CD4-positive, CD25-positive, alpha-beta regulatory T cell (primary cell): ENCODE data around the gene TMEM272. TPM values are rescaled to one million over a fixed set of nuclear protein-coding genes. Genes with fewer than 3 reads are reported as not detected.

Experiments used
- ATAC-seq, 2 donors: fragments of 150-1000 bp; cut with Tn5 transposase; one replicate each; pipeline ENCODE4 v1.10.0; 2021; ENCODE audit warnings: low read depth in 2 of 2, moderate number of reproducible peaks in 2 of 2, moderate library complexity in 1 of 2
- DNase-seq, 3 donors: peaks; one replicate each; pipeline versions ENCODE4 v3.0.0 to v3.0.0-alpha.2; 2012 to 2022; ENCODE audit warnings: mixed read lengths in 1 of 3
- H3K27ac ChIP-seq: one replicate; pipeline ENCODE4 v1.7.0; 2013; ENCODE audit warnings: mild to moderate bottlenecking, low read length; ENCODE audit not compliant: insufficient read depth, poor library complexity, severe bottlenecking
- H3K27me3 ChIP-seq: one replicate; pipeline ENCODE4 v1.7.0; 2013; ENCODE audit warnings: low read length; ENCODE audit not compliant: control insufficient read depth, insufficient read depth
- H3K36me3 ChIP-seq: one replicate; pipeline ENCODE4 v1.7.0; 2013; ENCODE audit warnings: mild to moderate bottlenecking, low read length, moderate library complexity; ENCODE audit not compliant: control insufficient read depth, insufficient read depth
- H3K4me1 ChIP-seq: 2 replicates; pipeline ENCODE4 v1.7.0; 2013; ENCODE audit warnings: mild to moderate bottlenecking, low read length; ENCODE audit not compliant: insufficient read depth, control insufficient read depth, poor library complexity, severe bottlenecking
- H3K4me3 ChIP-seq: one replicate; pipeline ENCODE4 v1.7.0; 2013; ENCODE audit warnings: low read depth, mild to moderate bottlenecking, low read length, moderate library complexity
- H3K9me3 ChIP-seq, 2 experiments: 1 replicate in 1 of 2; 2 replicates in 1 of 2; pipeline ENCODE4 v1.7.0; 2013; ENCODE audit warnings: low read length in 2 of 2, mild to moderate bottlenecking in 1 of 2, moderate library complexity in 1 of 2; ENCODE audit not compliant: control insufficient read depth in 2 of 2
- H3K27ac Mint-ChIP-seq, 3 donors: one replicate each; pipeline ENCODE4 v1.8.0; 2020 to 2022; ENCODE audit warnings: mild to moderate bottlenecking in 3 of 3, mixed read lengths in 3 of 3, moderate library complexity in 2 of 3
- H3K27me3 Mint-ChIP-seq: one replicate; pipeline ENCODE4 v1.8.0; 2022; ENCODE audit warnings: mild to moderate bottlenecking, mixed read lengths
- H3K36me3 Mint-ChIP-seq: one replicate; pipeline ENCODE4 v1.8.0; 2020; ENCODE audit warnings: mixed read lengths
- H3K4me1 Mint-ChIP-seq, 4 donors: one replicate each; pipeline ENCODE4 v1.8.0; 2020 to 2022; ENCODE audit warnings: mixed read lengths in 4 of 4, mild to moderate bottlenecking in 1 of 4
- H3K4me3 Mint-ChIP-seq, 4 donors: one replicate each; pipeline ENCODE4 v1.8.0; 2020 to 2022; ENCODE audit warnings: mild to moderate bottlenecking in 4 of 4, mixed read lengths in 4 of 4, moderate library complexity in 3 of 4
- H3K9me3 Mint-ChIP-seq, 7 donors: one replicate each; pipeline ENCODE4 v1.8.0; 2020 to 2022; ENCODE audit warnings: mixed read lengths in 7 of 7, mild to moderate bottlenecking in 3 of 7, moderate library complexity in 2 of 7
- polyA plus RNA-seq, 4 donors: library from polyadenylated mRNA; unstranded; fragments of 300-500 nt; fragmentation: Illumina TruSeq; gene quantifications; one replicate each; pipeline ENCODE4 v1.2.3, GENCODE V29; 2021
- total RNA-seq: library from RNA; stranded (reverse); gene quantifications from one replicate; pipeline ENCODE4 v1.2.3, GENCODE V29; 2022

The TMEM272 gene
- total and polyA plus RNA-seq, 5 donors from 2014 or later = 0.13 to 3.3 (median 0.32) TPM; not detected in 1

DNA sequence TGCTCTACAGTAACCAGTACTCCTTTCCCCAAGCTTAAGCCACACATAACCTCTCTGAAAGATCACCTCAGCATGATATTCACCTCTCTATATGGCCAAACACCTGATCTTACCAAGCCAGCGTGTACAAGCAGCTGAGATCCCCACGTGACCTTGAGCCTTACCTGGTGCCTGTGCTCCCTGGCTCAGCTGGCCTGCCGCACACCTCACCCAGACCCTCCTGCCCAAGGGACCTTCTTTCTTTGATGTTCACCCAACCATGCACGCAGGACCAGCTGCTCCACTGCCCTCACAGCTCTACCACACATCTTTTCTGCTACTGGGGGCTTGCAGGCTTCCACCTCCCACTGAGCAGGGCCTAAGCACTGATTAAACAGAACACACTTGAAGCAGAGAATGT, 50.0 kb downstream of the TMEM272 start:
- Histone ChIP-seq H3K27ac (no peak overlapping the region), H3K36me3 (peaks cover 29% of the 10 kb centered on the region), H3K27me3 (no peaks in the 10 kb centered on the region), H3K9me3 (no peaks in the 10 kb centered on the region), H3K4me3 (no peak overlapping the region), H3K4me1 (no peaks in the 10 kb centered on the region)
- H3K4me1 Mint-ChIP-seq = peaks cover 4 to 14% (median 9%) of the 10 kb centered on the region in 4 donors
- no peaks in the 10 kb centered on the region for H3K27me3 Mint-ChIP-seq
- no peak overlapping the region for H3K4me3 Mint-ChIP-seq
- no peak for ATAC-seq
- no peak for DNase-seq
- no peaks in the 10 kb centered on the region for H3K9me3 Mint-ChIP-seq
- peaks cover 25% of the 10 kb centered on the region for H3K36me3 Mint-ChIP-seq
- peak overlapping the region in 2 of 3 donors; percentile 71 to 73 for H3K27ac Mint-ChIP-seq

DNA sequence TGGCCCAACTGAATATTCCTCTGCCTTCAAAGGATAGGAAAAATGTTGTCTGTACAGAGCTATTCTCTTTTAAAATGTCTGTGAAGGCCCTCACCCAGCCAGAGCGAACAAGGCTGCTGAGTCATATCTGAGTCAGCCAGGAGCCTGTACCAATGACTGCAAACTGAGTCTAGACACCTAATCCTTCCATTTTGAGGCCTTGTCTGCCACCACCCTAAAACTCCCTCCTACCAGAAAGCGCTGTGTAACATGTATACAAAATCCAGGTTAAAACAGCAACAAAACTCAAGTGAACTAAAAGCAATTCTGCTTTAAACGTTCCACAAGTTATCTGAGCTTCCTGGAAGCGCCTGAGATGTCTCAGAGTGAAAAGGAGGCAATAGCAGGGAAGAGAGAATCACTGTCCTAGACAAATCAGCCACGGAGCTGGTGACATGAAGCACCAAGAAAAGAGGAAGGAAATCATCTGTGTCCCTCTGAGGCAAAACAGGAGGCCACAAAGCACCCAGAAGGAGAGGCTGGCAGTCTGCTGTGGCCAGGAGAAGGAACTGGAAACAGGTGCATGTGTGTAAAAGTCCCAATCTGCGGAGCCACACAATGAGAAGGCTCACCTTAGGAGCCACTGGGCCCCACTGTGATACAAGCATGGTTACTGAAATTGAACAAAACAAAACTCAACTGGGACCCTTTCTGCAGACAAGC, 51.3 kb downstream of the TMEM272 start:
- H3K27me3 ChIP-seq = no peaks in the 10 kb centered on the region
- peaks cover 36% of the 10 kb centered on the region for H3K36me3 ChIP-seq
- H3K4me3 ChIP-seq = no peak overlapping the region
- DNase-seq (peak in 1 of 3 donors; percentile 45), ATAC-seq (peak in 1 of 2 donors; percentile 41)
- no peaks in the 10 kb centered on the region for H3K4me1 ChIP-seq
- Mint-ChIP-seq H3K4me3 (no peak overlapping the region), H3K27me3 (no peaks in the 10 kb centered on the region), H3K36me3 (peaks cover 37% of the 10 kb centered on the region), H3K4me1 (peaks cover 6 to 14% (median 10%) of the 10 kb centered on the region in 4 donors), H3K27ac (peak overlapping the region in 2 of 3 donors; percentile 46 to 71), H3K9me3 (no peaks in the 10 kb centered on the region)
- no peak overlapping the region for H3K27ac ChIP-seq
- no peaks in the 10 kb centered on the region for H3K9me3 ChIP-seq

DNA sequence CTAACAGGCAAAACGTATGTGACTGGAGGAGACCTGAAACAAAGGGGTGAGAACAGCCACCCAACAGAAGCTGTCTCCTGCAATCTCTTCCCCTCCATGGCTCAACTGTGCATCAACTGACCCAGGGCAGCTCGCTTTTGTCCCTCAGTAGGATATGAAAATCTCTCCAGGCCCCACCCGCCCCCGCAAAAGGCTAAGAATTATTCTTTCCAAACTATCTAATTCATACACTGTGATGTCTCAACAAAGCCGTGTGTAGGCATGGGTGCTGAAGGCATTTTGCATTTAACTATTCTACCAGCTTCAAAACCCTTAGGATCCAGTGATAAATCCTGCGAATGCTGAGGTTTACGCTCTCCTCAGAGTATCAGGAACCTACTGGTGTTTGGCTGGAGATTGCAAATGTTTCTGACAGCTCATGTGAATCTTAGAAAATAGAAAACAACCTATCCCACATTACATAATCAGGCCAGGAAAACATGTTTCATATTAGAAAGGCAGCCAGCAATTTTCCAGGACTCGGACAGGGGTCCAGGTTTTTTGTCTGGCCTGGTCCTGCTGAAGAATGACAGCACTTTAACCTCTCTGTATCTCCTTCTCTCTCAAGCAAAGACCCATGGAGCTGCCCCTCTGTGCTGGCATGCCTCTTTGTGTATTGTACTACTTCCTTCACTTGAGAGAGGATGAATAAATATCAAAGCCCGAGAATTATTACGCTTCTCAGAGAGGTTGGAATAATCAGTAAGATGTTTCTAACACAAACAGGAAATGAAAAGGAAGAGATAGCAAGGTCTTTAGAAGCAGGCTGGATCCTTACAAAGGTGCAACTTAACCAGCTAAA, 58.3 kb downstream of the TMEM272 start:
- no peak for ATAC-seq
- Mint-ChIP-seq H3K4me3 (no peak overlapping the region), H3K27me3 (no peaks in the 10 kb centered on the region), H3K36me3 (peaks cover 35% of the 10 kb centered on the region), H3K27ac (peak overlapping the region in 2 of 3 donors; percentile 3 to 43), H3K9me3 (no peaks in the 10 kb centered on the region), H3K4me1 (peaks cover 0 to 6% (median 0%) of the 10 kb centered on the region in 4 donors)
- Histone ChIP-seq H3K9me3 (no peaks in the 10 kb centered on the region), H3K4me1 (no peaks in the 10 kb centered on the region), H3K27me3 (no peaks in the 10 kb centered on the region), H3K27ac (no peak overlapping the region), H3K4me3 (no peak overlapping the region), H3K36me3 (peaks cover 14% of the 10 kb centered on the region)
- DNase-seq = no peak

DNA sequence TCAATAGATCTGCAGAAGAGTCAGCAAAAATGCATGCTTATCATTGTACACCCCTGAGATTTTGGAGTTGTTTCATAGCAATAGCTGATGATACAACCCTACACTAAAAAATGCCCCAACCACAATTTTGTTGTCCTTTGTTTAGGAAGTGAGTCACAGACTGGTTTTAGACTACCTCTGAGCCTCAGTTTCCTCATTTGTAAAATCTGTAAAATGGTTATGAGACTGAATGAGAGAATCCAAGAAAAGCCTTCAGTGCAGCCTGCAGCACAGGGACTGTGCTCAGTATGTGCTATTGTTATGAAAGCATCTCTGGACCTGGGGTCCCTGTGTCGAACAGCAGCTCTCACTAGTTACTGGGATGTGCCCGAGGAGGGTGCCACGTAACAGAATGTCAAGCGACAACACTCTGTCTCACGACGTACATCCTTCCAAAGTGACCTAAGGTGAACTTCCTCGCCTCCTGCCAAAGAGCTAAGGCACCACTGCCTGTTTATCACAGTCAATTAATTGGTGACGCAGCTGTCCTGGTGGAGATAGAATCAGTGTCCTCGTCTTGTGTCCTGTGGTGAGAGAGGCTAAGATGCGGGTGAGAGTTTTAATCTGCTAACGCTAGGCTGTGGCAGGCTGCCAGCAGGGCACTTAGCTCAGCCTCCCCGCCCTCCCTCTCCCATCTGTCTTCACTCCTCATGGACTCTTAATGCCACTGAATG, 59.1 kb downstream of the TMEM272 start:
- Histone ChIP-seq H3K4me3 (no peak overlapping the region), H3K36me3 (peaks cover 13% of the 10 kb centered on the region), H3K4me1 (no peaks in the 10 kb centered on the region), H3K27ac (no peak overlapping the region), H3K27me3 (no peaks in the 10 kb centered on the region), H3K9me3 (no peaks in the 10 kb centered on the region)
- H3K9me3 Mint-ChIP-seq = no peaks in the 10 kb centered on the region
- peak overlapping the region in 1 of 3 donors; percentile 43 for H3K27ac Mint-ChIP-seq
- H3K4me1 Mint-ChIP-seq = peaks cover 0 to 6% (median 0%) of the 10 kb centered on the region in 4 donors
- DNase-seq (no peak), ATAC-seq (no peak)
- H3K36me3 Mint-ChIP-seq = peaks cover 37% of the 10 kb centered on the region
- no peak overlapping the region for H3K4me3 Mint-ChIP-seq
- no peaks in the 10 kb centered on the region for H3K27me3 Mint-ChIP-seq

DNA sequence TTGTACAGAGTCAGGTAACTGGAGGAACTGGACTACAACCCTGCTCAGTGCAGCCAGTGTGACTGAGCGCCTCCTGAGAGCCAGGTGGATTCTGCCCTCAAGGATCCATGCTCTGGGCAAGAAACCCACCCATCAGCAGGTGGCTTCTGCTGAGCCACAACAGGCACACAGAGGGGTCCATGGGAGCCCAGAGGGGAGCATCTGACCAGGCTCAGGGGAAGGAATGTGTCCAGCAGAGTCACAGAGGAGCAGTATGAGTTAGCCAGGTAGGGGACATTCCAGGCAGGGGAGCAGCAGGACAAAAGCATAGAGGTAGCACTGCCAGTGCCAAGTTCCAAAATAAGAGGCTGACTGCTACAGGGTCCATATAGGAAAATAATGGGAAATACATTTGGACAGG, 60.9 kb downstream of the TMEM272 start:
- Histone ChIP-seq H3K4me3 (no peak overlapping the region), H3K27ac (no peak overlapping the region), H3K36me3 (peaks cover 5% of the 10 kb centered on the region), H3K27me3 (no peaks in the 10 kb centered on the region), H3K4me1 (no peaks in the 10 kb centered on the region), H3K9me3 (no peaks in the 10 kb centered on the region)
- no peak for DNase-seq
- no peaks in the 10 kb centered on the region for H3K9me3 Mint-ChIP-seq
- ATAC-seq = no peak
- H3K27ac Mint-ChIP-seq = peak overlapping the region in 2 of 3 donors; percentile 34 to 57
- peaks cover 32% of the 10 kb centered on the region for H3K36me3 Mint-ChIP-seq
- peaks cover 0 to 5% (median 0%) of the 10 kb centered on the region in 4 donors for H3K4me1 Mint-ChIP-seq
- H3K27me3 Mint-ChIP-seq = no peaks in the 10 kb centered on the region
- H3K4me3 Mint-ChIP-seq = no peak overlapping the region

DNA sequence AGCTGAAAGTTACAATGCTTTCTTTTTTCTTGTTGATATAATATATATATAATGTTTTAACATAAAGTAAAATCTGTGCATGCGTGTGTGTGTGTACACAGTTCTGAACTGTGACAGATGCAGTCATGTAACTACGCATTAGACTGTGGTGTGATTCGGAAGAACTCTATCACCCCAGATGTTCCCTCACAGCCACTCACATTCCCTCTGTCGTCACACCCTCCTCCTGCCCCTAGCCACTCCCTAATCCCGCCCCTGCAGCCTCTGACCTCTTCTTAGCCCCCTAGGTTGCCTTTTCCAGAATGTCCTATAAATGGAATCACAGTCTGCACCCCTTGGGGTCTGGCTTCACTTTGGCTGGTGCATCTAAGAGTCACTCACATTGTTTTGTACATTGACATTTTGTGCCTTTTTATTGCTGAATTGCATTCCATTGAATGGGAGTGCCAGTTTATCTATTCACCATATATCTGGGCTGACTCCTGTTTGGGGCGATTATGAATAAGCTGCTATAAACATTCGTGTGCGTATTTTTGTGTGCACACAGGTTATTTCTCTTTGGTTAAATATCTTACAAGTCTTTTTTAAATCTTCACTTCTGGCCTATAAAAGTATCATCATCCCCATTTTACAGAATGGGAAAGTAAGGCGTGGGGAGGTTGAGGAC, 61.4 kb downstream of the TMEM272 start:
- Mint-ChIP-seq H3K27me3 (no peaks in the 10 kb centered on the region), H3K27ac (peak overlapping the region in 1 of 3 donors; percentile 34), H3K4me1 (peaks cover 0 to 5% (median 0%) of the 10 kb centered on the region in 4 donors), H3K36me3 (peaks cover 31% of the 10 kb centered on the region), H3K4me3 (no peak overlapping the region), H3K9me3 (no peaks in the 10 kb centered on the region)
- Histone ChIP-seq H3K4me3 (no peak overlapping the region), H3K27ac (no peak overlapping the region), H3K4me1 (no peaks in the 10 kb centered on the region), H3K27me3 (no peaks in the 10 kb centered on the region), H3K36me3 (peaks cover 5% of the 10 kb centered on the region), H3K9me3 (no peaks in the 10 kb centered on the region)
- DNase-seq (no peak), ATAC-seq (no peak)

DNA sequence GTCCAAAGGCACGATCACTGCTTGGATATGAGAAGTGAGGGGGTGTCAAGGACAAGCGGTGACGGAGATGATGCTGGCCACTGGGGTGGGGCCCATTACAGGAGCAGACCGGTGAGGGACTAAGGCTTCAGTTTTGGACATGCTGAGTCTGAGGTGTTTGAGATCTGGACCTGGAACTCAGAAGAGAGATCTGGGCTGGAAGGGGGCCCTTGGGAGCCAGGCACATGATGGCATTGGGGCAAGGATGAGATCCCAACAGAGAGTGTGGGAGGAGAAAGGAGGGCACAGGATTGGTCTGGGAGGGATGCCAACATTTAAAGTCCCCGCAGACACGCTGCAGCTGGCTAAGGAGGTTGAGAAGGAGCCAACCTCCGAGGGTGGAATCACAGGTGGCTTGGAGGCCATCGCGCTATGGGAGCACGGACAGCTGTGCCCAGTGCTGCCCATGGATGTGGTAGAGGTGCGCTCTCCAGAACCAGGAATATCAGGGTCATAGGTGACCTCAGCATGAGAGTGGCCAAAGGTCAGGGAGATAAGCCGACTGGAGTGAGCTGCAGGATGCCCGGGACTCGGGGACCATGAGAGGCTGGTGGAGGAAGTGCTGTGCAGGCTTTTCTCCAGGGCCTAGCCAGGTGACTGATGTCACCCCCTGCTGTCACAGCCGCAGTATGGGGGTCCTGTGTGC, 62.8 kb downstream of the TMEM272 start:
- H3K36me3 Mint-ChIP-seq = peaks cover 31% of the 10 kb centered on the region
- H3K36me3 ChIP-seq = peaks cover under 1% of the 10 kb centered on the region
- no peak overlapping the region for H3K4me3 Mint-ChIP-seq
- H3K27me3 Mint-ChIP-seq = no peaks in the 10 kb centered on the region
- H3K9me3 Mint-ChIP-seq = no peaks in the 10 kb centered on the region
- no peaks in the 10 kb centered on the region for H3K4me1 ChIP-seq
- peak overlapping the region in 2 of 3 donors; percentile 64 to 81 for H3K27ac Mint-ChIP-seq
- no peaks in the 10 kb centered on the region for H3K27me3 ChIP-seq
- no peak overlapping the region for H3K4me3 ChIP-seq
- H3K9me3 ChIP-seq = no peaks in the 10 kb centered on the region
- DNase-seq (no peak), ATAC-seq (no peak)
- H3K4me1 Mint-ChIP-seq = peaks cover 0 to 5% (median 0%) of the 10 kb centered on the region in 4 donors
- H3K27ac ChIP-seq = no peak overlapping the region
